Activated T-helper 2 cell treated with anti-CD3 and anti-CD28 coated beads, Interferon-gamma antibody, Interleukin-2, Interleukin-4, amounts not matched to agents 10 μg/mL and 5 μg/mL and 100 μg/mL, durations not matched to agents 14 hours and 24 hours and 36 hours (primary cell): Measurements from ENCODE around the gene CDH23. TPM values are rescaled to one million over a fixed set of nuclear protein-coding genes. Genes with fewer than 3 reads are reported as not detected.

Experiments
- DNase-seq: peaks from one replicate; pipeline ENCODE4 v3.0.0; 2021; ENCODE audit warnings: low spot score
- H3K27ac Mint-ChIP-seq: one replicate; pipeline ENCODE4 v1.8.0; 2021; ENCODE audit warnings: mixed read lengths
- H3K27me3 Mint-ChIP-seq: one replicate; pipeline ENCODE4 v1.8.0; 2021; ENCODE audit warnings: low read depth, mixed read lengths
- H3K36me3 Mint-ChIP-seq: one replicate; pipeline ENCODE4 v1.8.0; 2021; ENCODE audit warnings: low read depth, mixed read lengths
- H3K4me1 Mint-ChIP-seq: one replicate; pipeline ENCODE4 v1.8.0; 2021; ENCODE audit warnings: low read depth, mixed read lengths
- H3K4me3 Mint-ChIP-seq: one replicate; pipeline ENCODE4 v1.8.0; 2021; ENCODE audit warnings: low read depth, mild to moderate bottlenecking, moderate library complexity, mixed read lengths
- H3K9me3 Mint-ChIP-seq: one replicate; pipeline ENCODE4 v1.8.0; 2021; ENCODE audit warnings: mixed read lengths
- intact Hi-C: fragments of 100-400 bp; cut with micrococcal nuclease; formaldehyde crosslinking; loops from one replicate; pipeline ENCODE4 v1.15.1; 2023
- total RNA-seq: library from RNA; stranded (reverse); gene quantifications from 2 replicates; pipeline ENCODE4 v1.2.3, GENCODE V29; 2022

The CDH23 gene
- total RNA-seq, 1 donor from 2014 or later, result 0.55 TPM

DNA sequence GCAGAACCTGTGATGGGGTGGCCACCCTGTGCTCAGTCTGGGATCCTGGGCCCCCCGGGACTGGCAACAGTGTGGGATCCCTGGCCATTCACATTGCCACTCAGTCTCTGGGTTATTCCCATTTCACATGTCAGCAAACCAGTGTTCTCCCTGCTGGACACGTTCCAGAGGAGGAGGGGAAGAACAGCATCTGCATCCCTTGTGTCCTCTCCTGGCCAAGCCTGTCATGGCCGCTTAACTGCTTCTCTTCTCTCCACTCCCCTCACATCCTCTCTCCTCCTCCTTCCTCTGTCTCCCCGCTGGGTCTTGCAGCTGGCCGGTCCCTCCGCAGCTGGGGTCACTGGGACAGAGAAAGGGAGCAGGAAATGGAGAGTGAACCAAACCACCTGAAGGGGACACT lies 248.5 kb downstream of the CDH23 start:
- DNase-seq, result no peak
- intact Hi-C loops, result no loop called here
- H3K9me3 Mint-ChIP-seq, result no peaks in the 10 kb centered on the region

GRCh38 chr10:71646037-71646436 lies 249.3 kb downstream of the CDH23 start:
- H3K36me3 Mint-ChIP-seq, result no peaks in the 10 kb centered on the region
- no peak overlapping the region for H3K4me3 Mint-ChIP-seq
- no peak for DNase-seq
- H3K27ac Mint-ChIP-seq, result no peak overlapping the region
- H3K9me3 Mint-ChIP-seq, result no peaks in the 10 kb centered on the region
- intact Hi-C loops, result no loop called here
- H3K4me1 Mint-ChIP-seq, result no peaks in the 10 kb centered on the region
- H3K27me3 Mint-ChIP-seq, result no peaks in the 10 kb centered on the region

More for the DNA sequence above, 248.5 kb downstream of the CDH23 start:
- H3K27ac Mint-ChIP-seq, result no peak overlapping the region
- H3K36me3 Mint-ChIP-seq, result no peaks in the 10 kb centered on the region
- no peaks in the 10 kb centered on the region for H3K4me1 Mint-ChIP-seq
- H3K4me3 Mint-ChIP-seq, result no peak overlapping the region
- H3K27me3 Mint-ChIP-seq, result no peaks in the 10 kb centered on the region

GRCh38 chr10:71646592-71647292 lies 250.0 kb downstream of the CDH23 start:
- no peaks in the 10 kb centered on the region for H3K9me3 Mint-ChIP-seq
- intact Hi-C loops, result no loop called here
- H3K4me3 Mint-ChIP-seq, result no peak overlapping the region
- no peaks in the 10 kb centered on the region for H3K36me3 Mint-ChIP-seq
- no peaks in the 10 kb centered on the region for H3K27me3 Mint-ChIP-seq
- DNase-seq, result no peak
- no peak overlapping the region for H3K27ac Mint-ChIP-seq
- H3K4me1 Mint-ChIP-seq, result no peaks in the 10 kb centered on the region

DNA sequence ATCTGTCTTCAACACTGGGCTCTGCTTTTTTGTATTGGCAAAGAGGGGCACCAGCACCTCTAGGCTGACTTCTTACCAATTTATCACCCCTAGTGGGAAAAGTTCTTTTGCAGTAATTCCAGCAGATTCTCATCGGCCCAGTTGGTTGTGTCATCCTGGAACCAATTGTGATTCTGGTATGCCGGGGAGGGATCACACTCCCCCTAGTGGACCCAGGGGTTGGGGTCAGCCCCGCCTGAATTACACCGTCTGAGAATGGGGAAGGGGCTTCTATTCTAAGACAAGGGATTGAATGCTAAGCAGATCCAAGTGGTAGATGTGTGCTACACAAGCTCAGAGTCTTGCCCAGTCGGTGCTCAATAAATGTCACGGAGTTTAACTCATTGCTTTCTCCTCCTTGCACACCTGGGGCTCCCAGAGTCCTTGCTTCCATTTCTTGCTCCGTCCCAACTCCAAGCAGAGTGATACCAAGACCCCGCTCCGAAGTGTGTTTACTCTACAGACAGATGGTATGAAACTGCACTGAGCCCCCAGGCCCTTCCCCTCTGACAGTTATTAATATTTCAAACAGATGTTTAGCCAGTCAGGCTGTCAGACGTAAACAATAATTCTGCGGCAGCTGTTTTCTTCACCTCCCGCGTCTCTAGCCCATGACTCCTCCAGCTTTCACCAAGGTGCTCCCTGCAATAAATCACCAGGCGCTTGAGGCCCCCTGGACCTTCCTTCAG lies 251.0 kb downstream of the CDH23 start:
- Mint-ChIP-seq H3K27ac (no peak overlapping the region), H3K36me3 (no peaks in the 10 kb centered on the region), H3K9me3 (no peaks in the 10 kb centered on the region), H3K27me3 (no peaks in the 10 kb centered on the region), H3K4me1 (no peaks in the 10 kb centered on the region), H3K4me3 (no peak overlapping the region)
- intact Hi-C loops, result no loop called here
- DNase-seq, result no peak

DNA sequence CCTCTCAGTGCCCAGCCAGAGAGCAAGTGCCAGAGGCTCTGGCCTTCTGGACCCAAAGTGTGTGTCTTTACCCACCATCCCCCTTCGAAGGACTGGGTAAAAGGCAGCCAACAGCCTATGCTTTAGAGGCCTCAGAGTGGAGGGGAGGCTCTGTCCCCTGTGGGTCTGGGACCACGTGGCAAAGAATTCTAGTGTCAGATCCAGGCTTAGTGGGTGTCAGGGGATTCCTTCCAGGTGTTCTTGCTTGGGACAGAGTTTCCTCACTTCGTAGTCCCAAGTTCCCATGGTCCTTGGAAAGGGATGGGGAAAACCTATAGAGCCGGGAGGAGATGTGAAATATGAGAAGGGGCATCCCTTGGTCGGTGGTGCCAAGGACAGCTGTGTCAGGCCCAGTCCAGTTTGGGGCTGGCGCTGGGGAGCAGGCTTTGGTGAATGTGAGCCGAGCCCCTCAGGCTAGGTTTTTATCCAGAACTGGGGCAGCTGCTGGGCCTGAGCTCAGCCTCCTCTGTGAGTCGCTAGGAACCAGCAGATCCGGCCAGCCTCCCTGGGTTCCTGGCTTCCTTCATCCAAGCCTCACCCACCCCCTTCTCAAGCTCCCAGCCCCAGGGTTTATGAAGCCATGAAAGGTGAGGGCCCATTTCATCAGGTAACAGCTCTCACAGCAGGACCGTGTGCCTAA lies 251.7 kb downstream of the CDH23 start:
- Mint-ChIP-seq H3K4me3 (no peak overlapping the region), H3K27me3 (no peaks in the 10 kb centered on the region), H3K4me1 (no peaks in the 10 kb centered on the region), H3K36me3 (no peaks in the 10 kb centered on the region), H3K27ac (no peak overlapping the region), H3K9me3 (no peaks in the 10 kb centered on the region)
- intact Hi-C loops, result no loop called here
- DNase-seq, result no peak

DNA sequence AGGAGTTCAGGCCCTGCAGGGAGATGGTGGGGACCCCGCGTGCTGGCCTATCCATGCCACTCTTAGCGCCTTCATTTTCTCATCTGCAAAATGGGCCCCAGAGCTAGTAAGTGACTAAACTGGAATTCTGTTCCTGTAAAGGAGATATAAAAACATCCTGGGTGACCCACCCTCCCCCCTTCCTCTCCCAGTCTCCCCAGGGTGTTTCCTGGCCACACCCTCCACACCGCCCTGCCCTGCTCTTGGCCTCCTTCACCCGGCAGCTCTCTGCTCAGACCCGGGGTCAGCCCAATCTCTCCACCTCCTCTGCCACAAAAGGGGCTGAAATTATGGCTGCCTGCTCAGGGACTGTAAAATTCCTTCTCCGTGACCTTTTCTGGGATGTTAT lies 252.2 kb downstream of the CDH23 start:
- Mint-ChIP-seq H3K9me3 (no peaks in the 10 kb centered on the region), H3K27ac (no peak overlapping the region), H3K4me3 (no peak overlapping the region), H3K36me3 (no peaks in the 10 kb centered on the region), H3K4me1 (no peaks in the 10 kb centered on the region), H3K27me3 (no peaks in the 10 kb centered on the region)
- intact Hi-C loops, result no loop called here
- no peak for DNase-seq

- intact Hi-C loops, result no loop called here
- Mint-ChIP-seq H3K27ac (no peak overlapping the region), H3K36me3 (no peaks in the 10 kb centered on the region), H3K4me3 (no peak overlapping the region), H3K4me1 (no peaks in the 10 kb centered on the region), H3K9me3 (no peaks in the 10 kb centered on the region), H3K27me3 (no peaks in the 10 kb centered on the region)
- DNase-seq, result no peak
Observed at GRCh38 chr10:71649631-71650030, 252.9 kb downstream of the CDH23 start.

DNA sequence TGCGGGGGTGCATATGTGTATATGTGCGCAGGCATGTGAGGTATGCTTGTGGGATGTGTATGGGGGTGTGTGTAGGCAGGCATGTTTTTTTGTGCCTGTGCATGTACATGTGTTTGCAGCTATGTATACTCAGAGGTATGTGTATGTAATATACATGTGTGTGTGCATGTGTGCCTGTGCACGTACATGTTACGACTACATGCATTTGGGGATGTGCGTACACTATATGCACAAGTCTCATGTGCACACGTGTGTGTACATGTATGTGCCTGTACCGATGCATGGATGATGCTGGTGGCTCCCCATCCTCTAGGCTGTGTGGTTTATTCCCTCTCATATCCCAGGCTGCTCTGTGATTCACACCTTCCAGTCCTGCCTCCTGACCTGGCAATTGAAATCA lies 253.7 kb downstream of the CDH23 start:
- Mint-ChIP-seq H3K27me3 (no peaks in the 10 kb centered on the region), H3K27ac (no peak overlapping the region), H3K4me3 (no peak overlapping the region), H3K36me3 (no peaks in the 10 kb centered on the region), H3K4me1 (no peaks in the 10 kb centered on the region), H3K9me3 (no peaks in the 10 kb centered on the region)
- intact Hi-C loops, result no loop called here
- no peak for DNase-seq

DNA sequence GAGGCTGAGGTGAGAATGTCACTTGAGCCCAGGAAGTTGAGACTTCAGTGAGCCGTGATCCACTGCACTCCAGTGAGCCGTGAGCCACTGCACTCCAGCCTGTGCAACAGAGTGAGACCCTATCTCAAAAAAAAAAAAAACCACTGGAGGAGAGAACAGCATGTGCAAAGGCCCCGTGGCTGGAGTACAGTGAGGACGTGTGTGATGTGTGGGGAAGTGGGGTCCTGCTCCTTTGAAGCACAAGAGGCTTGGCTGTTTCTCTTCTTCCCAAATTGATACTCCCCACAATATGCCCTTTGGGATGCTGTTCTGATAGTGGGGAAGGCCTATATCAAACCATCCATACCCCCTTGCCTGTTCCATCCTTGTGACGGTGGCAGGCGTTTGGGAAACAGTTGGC lies 254.7 kb downstream of the CDH23 start:
- DNase-seq, result no peak
- Mint-ChIP-seq H3K9me3 (no peaks in the 10 kb centered on the region), H3K4me1 (no peaks in the 10 kb centered on the region), H3K27me3 (no peaks in the 10 kb centered on the region), H3K36me3 (no peaks in the 10 kb centered on the region), H3K4me3 (no peak overlapping the region), H3K27ac (no peak overlapping the region)
- intact Hi-C loops, result no loop called here

GRCh38 chr10:71651928-71652327 lies 255.2 kb downstream of the CDH23 start:
- H3K9me3 Mint-ChIP-seq, result no peaks in the 10 kb centered on the region
- H3K4me1 Mint-ChIP-seq, result no peaks in the 10 kb centered on the region

DNA sequence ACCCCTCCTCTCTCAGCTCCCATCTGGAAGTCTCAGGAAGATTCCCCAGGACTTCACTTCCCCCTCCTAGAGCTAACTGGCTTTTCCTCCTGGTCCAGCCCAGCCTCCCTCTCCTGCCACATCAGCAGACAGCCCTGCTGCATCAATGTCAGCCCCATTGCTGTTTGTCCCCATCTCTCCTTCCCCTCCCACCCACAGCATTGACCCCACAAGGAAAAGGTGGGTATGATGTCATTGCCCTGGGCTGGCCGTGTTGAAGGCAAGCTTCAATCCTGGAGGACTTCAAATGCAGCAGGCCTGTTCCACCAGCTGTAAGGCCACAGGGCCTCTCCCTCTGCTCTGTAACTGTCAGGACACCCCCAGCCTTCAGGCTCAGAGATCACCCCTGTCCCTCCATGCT lies 256.3 kb downstream of the CDH23 start:
- H3K36me3 Mint-ChIP-seq, result no peaks in the 10 kb centered on the region
- H3K27ac Mint-ChIP-seq, result no peak overlapping the region
- H3K4me3 Mint-ChIP-seq, result no peak overlapping the region
- H3K27me3 Mint-ChIP-seq, result no peaks in the 10 kb centered on the region
- H3K4me1 Mint-ChIP-seq, result no peaks in the 10 kb centered on the region
- H3K9me3 Mint-ChIP-seq, result no peaks in the 10 kb centered on the region
- intact Hi-C loops, result no loop called here
- no peak for DNase-seq

More at GRCh38 chr10:71651928-71652327, 255.2 kb downstream of the CDH23 start:
- no peak for DNase-seq
- no peaks in the 10 kb centered on the region for H3K27me3 Mint-ChIP-seq
- H3K27ac Mint-ChIP-seq, result no peak overlapping the region
- intact Hi-C loops, result no loop called here
- H3K4me3 Mint-ChIP-seq, result no peak overlapping the region
- no peaks in the 10 kb centered on the region for H3K36me3 Mint-ChIP-seq

- H3K36me3 Mint-ChIP-seq, result no peaks in the 10 kb centered on the region
- DNase-seq, result no peak
- no peak overlapping the region for H3K27ac Mint-ChIP-seq
- no peaks in the 10 kb centered on the region for H3K27me3 Mint-ChIP-seq
- H3K9me3 Mint-ChIP-seq, result no peaks in the 10 kb centered on the region
- peaks cover 3% of the 10 kb centered on the region for H3K4me1 Mint-ChIP-seq
- intact Hi-C loops, result no loop called here
- H3K4me3 Mint-ChIP-seq, result no peak overlapping the region
Observed at GRCh38 chr10:71656220-71656619, 259.5 kb downstream of the CDH23 start.
